ENCODE data around the gene CNNM3.
A peak's percentile ranks its signal among the peaks of the same experiment; 100 is the strongest.
"Not testable (repeated sequence)": the region's sequence is repeated elsewhere in the genome, so short reads cannot be mapped to it uniquely, and the experiment has no call there.

Gene CNNM3

GRCh38 chr2:96799623-96799935, 16.5 kb upstream of the CNNM3 start:
- no peak for DNase-seq

- no peak for DNase-seq
These were observed 15.7 kb upstream of the CNNM3 start for GRCh38 chr2:96800061-96801004.

GRCh38 chr2:96801005-96801785, 14.9 kb upstream of the CNNM3 start:
- DNase-seq = peak; percentile 41 to 67 (median 50)

DNA sequence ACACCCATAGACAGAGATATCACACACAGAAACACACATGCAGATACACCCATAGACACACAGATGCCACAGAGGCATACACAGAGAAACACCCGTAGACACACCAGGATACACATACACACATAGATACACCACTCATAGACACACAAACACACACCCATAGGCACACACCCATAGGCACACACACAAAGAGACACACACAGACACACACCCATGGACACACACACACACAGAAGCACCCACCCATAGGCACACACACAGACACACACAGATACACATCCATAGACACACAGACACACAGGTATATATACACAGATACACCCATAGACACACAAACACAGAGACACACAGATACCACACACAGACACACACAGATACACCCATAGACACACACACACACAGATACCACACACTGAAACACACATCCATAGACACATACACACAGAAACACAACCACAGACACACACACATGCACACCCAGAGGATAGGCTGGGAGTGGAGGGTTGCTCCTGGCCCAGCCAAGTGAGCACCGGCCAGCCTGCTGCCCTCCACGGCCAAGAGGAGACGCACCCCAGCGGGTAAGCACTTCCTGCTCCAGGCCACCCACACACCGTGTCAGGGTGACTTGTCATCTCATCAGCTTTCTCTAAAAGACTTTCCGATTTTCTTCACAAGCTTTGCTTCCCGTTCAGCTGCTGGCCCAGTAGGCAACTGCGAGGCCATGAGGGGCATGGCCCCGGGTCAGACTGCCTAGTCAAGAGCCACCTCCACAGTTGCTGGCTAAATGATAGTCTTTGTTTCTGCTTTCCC, 14.1 kb upstream of the CNNM3 start:
- DNase-seq = no peak

DNA sequence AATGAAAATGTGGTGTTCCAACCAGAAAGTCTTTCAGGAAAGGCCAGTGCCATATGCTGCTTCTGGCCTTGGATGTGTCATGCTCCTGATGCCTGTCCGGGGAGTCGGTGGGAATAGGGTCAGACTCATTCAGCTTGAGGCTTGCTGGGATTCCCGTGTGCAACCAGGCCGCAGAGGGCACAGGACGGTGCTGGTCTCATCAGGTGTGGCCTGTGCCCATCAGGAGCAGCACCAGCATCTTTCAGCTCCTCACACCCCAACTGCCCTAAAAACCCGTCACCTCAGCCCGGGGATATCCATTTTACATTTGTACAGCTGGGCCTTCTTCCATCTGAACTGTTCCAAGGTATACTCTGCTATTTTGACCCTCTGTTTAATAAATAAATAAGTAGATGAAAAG, 13.3 kb upstream of the CNNM3 start:
- DNase-seq = no peak

DNA sequence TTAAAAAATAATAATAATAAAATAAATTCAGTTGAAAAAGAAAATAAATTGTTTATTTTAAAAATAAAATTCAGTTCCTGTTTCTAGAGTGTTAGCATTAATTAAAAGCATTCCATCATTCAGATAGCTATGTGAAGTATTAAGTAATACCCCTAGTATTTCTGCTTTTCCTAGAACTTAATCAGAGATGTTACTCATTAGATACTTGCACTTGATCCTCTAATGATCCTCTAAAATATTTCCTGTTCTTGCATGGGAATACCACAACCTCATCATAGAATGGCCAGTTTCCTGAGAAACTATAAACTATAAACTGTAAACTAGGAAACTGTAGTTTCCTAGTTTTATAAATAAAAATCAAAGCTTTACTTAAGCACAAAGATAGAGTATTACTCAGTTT, 11.1 kb upstream of the CNNM3 start:
- DNase-seq = no peak

DNA sequence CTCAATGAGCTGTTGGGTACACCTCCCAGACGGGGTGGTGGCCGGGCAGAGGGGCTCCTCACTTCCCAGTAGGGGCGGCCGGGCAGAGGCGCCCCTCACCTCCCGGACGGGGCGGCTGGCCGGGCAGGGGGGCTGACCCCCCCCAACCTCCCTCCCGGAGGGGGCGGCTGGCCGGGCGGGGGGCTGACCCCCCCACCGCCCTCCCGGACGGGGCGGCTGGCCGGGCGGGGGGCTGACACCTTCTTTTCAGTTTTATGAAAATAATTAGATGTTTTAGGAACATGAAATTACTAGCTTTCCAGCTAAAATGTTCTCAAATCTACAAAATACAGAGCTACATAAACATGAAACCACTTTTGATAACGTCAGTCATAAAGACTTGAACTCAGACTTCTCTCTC, 10.1 kb upstream of the CNNM3 start:
- DNase-seq = not testable (repeated sequence)

DNA sequence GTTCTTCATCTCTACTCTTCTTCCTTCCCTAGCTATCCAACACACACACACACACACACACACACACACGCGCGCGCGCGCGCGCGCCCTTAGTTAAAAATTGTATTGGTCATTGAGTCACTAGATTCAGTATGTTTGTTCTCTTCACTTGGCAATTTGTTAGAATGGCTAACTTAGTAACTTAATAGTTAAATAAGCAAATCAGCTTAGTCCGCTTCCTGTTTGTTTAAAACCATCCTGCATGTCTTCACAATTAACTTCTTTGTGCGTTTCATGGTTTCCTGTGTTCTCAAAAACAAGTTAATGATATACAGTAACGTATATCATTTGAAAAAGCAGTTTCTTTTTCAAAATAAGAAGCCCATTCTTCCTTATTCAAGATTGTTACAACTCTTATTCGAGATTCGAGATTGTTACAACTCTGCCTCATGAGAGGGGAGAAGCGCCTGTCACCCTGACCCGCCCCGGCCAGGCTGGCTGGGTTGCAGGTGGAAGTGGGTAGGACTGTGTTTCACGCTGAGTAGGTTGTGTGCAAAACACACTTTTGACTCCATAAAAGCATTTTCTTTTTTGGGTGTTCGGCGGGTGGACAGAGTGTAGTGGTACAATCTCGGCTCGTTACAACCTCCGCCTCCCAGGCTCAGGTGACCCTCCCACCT, 9.5 kb upstream of the CNNM3 start:
- peak in 2 of 4 experiments; percentile 22 to 41 for DNase-seq

- DNase-seq = no peak
These were observed 9.0 kb upstream of the CNNM3 start for GRCh38 chr2:96807127-96807471.

GRCh38 chr2:96808176-96808837, 7.8 kb upstream of the CNNM3 start:
- DNase-seq = no peak

GRCh38 chr2:96809216-96809882, 6.7 kb upstream of the CNNM3 start:
- DNase-seq = no peak

GRCh38 chr2:96809951-96810782, 5.9 kb upstream of the CNNM3 start:
- no peak for DNase-seq

- no peak for DNase-seq
These were observed 5.3 kb upstream of the CNNM3 start for GRCh38 chr2:96810783-96811192.

- DNase-seq = no peak
These were observed 4.2 kb upstream of the CNNM3 start for GRCh38 chr2:96811917-96812316.

GRCh38 chr2:96813656-96814055, 2.4 kb upstream of the CNNM3 start:
- no peak for DNase-seq

GRCh38 chr2:96815326-96816126, 542 bp upstream of the CNNM3 start:
- DNase-seq = no peak

- DNase-seq = no peak
These were observed 1.0 kb downstream of the CNNM3 start for GRCh38 chr2:96816836-96817702.

GRCh38 chr2:96817882-96818281, 1.8 kb downstream of the CNNM3 start:
- no peak for DNase-seq

Data from activated naive CD4-positive, alpha-beta T cell (primary cell).